Measurements from ENCODE around the gene ATXN2.
"Not testable (repeated sequence)": the region's sequence is repeated elsewhere in the genome, so short reads cannot be mapped to it uniquely, and the experiment has no call there.

Gene ATXN2

DNA sequence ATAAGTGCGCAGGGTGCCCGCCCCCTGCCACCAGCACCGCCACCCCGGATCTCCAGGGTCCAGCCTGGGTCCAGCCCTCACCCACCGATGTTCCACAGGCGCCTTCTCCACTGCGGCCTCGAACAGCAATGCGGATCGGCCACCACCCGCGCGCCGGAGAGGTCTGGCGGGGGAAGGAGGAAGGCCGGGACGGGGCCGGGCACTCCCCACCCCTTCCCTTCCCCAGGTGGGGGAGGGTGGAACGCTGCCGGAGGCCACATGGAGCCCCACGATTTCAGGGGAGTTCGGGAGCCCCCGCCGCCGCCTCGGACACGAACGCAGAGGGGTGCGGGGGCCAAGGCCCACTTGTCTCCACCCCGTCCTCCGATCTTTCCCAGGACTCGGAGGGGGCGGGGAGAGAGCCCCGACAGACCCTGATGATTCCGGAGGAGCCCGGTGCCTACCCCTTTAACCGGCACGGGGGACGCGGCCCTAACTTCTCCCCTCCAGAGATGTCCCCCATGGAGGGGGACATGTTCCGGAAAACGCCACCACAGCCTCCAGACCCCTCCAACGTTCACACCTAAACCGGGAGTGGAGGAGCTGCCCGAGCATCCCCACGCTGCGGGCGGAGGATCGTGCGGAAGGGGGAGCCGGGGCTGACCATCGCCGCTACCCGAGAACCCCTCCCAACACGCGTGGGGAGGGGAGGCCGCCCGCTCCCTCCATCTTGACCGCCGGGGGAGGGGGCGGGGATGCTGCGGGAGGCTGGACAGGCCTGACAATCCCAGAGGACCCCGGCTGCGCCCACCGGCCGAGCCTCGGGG lies 1.1 kb downstream of the ATXN2 start:
- no peak for DNase-seq

GRCh38 chr12:111596985-111597830 lies 1.9 kb downstream of the ATXN2 start:
- DNase-seq, result no peak

GRCh38 chr12:111595341-111595835 lies 3.7 kb downstream of the ATXN2 start:
- not testable (repeated sequence) for DNase-seq

- not testable (repeated sequence) for DNase-seq
Observed at GRCh38 chr12:111591399-111592010, 7.6 kb downstream of the ATXN2 start.

- no peak for DNase-seq
Observed at GRCh38 chr12:111590552-111590951, 8.6 kb downstream of the ATXN2 start.

GRCh38 chr12:111589601-111590000 lies 9.5 kb downstream of the ATXN2 start:
- no peak for DNase-seq

GRCh38 chr12:111588010-111588409 lies 11.1 kb downstream of the ATXN2 start:
- DNase-seq, result no peak

DNA sequence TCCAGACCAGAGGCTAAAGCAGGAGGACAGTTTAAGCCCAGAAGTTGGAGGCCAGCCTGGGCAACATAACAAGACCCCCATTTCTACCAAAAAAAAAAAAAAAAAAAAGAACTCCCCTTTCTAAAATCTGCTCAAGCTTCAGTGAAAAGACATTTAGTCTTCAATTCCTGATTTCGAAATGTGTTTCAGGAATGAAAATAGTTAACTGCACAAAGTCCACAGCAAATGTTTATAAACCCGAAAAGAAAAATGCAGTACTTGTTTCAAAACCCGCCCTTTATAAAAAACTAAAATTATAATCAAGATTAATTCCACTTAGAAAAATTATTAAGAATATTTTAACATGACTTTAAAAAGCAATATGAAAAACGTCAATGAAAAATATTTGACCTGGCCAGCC lies 12.1 kb downstream of the ATXN2 start:
- no peak for DNase-seq

DNA sequence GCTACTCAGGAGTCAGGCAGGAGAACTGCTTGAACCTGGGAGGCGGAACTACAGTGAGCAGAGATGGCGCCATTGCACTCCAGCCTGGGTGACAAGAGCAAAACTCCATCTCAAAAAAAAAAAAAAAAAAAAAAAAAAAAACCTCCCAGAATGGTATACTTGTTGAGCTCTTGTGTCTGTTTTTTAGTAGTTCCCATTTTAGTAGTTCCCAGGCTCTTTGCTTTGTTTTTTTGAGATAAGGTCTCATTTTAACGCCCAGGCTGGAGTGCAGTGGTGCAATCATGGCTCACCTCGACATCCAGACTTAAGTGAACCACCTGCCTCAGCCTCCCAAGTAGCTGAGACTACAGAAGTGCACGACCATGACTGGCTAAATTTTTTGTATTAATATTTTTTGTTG lies 13.4 kb downstream of the ATXN2 start:
- no peak for DNase-seq

DNA sequence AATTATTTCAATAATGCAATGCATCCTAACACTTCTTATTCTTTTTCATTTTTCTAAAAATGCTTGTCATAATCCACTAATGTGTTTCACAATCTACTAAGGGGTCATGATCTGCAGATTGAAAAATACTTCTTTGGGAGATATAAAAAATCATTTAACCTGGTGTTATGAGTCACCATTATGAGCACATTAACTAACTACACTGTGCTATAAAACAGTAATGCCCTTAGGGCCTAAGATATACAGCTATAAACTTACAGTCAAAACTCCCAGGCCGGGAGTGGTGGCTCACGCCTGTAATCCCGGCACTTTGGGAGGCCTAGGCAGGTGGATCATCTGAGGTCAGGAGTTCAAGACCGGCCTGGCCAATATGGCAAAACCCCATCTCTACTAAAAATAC lies 14.2 kb downstream of the ATXN2 start:
- DNase-seq, result no peak

GRCh38 chr12:111583506-111583905 lies 15.6 kb downstream of the ATXN2 start:
- DNase-seq, result not testable (repeated sequence)

DNA sequence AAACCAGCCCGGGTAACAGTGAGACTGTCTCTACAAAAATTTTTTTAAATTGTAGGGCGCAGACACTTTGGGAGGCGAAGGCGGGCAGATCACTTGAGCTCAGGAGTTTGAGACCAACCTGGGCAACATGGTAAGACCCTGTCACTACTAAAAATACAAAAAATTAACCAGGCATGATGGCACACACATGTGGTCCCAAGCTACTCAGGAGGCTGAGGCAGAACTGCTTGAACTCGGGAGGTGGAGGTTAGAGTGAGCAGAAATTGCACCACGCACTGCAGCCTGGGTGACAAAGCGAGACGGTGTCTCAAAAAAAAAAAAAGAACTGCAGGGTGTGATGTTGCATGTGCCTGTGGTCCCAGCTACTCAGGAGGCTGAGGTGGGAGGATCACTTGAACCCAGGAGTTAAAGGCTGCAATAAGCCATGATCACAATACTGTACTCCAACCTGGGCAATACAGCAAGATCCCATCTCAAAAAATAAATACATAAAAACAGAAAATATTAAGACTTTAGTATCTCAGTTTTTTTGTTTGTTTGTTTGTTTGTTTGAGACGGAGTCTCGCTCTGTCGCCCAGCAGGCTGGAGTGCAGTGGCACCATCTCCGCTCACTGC lies 16.9 kb downstream of the ATXN2 start:
- no peak for DNase-seq

DNA sequence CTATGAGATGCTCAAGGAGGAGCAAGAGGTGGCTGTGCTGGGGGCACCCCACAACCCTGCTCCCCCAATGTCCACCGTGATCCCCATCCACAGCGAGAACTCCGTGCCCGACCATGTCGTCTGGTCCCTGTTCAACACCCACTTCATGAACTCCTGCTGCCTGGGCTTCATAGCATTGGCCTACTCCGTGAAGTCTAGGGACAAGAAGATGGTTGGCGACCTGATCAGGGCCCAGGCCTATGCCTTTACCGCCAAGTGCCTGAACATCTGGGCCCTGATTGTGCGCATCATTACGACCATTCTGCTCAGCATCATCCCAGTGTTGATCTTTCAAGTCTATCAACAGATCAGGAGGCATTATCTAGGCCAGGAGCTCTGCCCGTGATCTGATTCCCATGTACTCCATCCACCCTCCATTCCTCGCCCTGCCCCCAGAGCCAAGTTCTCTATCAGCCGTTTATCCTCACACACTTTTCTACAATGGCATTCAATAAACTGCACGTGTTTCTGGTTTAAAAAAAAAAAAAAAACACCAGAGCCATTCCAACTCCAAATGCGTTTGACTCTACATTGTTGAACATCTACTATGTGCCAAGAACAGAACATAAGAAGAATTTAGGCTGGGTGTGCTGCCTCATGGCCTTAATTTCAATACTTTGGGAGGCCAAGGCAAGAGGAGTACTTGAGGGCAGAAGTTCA lies 17.5 kb downstream of the ATXN2 start:
- no peak for DNase-seq

- DNase-seq, result no peak
Observed at GRCh38 chr12:111580737-111581136, 18.4 kb downstream of the ATXN2 start.

GRCh38 chr12:111580119-111580425 lies 19.0 kb downstream of the ATXN2 start:
- DNase-seq, result no peak

DNA sequence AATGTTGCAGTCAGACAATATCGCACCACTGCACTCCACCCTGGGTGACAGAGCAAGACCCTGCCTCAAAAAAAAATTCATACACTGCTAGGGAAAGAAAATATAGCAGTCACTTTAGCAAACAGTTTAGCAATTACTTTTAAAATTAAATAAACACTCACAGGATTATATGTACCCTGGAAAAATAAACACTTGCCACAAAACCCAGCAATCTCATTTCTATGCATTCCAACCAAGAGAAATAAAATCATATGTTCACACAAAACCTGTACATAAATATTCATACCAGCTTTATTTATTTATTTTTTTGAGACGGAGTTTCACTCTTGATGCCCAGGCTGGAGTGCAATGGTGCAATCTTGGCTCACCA lies 20.2 kb downstream of the ATXN2 start:
- DNase-seq, result no peak

DNA sequence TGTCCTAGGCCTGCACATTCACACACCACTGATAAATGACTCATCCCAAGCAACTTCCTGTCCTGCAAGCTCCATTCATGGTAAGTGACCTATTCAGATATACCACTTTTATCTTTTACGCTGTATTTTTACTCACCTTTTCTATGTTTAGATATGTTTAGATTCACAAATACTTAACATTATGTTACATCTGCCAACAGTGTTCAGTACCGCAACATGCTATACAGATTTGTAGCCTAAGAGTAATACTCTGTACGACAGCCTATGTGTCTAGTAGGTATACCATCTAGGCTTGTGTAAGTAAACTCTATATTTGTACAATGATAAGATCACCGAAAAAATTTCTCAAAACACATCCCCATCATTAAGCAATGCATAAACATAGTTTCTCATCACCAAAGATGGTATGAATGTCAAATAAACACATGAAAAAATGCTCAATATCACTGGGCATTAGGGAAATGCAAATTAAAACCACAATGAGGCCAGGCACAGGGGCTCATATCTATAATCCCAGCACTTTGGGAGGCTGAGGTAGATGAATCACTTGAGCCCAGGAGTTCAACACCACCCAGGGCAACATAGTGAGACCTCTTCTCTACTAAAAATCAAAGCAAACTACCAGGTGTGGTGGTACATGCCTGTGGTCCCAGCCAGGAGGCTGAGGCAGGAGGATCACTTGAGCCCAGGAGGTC lies 20.7 kb downstream of the ATXN2 start:
- DNase-seq, result no peak

GRCh38 chr12:111574797-111575443 lies 24.2 kb downstream of the ATXN2 start:
- no peak for DNase-seq

GRCh38 chr12:111573476-111573875 lies 25.6 kb downstream of the ATXN2 start:
- no peak for DNase-seq

DNA sequence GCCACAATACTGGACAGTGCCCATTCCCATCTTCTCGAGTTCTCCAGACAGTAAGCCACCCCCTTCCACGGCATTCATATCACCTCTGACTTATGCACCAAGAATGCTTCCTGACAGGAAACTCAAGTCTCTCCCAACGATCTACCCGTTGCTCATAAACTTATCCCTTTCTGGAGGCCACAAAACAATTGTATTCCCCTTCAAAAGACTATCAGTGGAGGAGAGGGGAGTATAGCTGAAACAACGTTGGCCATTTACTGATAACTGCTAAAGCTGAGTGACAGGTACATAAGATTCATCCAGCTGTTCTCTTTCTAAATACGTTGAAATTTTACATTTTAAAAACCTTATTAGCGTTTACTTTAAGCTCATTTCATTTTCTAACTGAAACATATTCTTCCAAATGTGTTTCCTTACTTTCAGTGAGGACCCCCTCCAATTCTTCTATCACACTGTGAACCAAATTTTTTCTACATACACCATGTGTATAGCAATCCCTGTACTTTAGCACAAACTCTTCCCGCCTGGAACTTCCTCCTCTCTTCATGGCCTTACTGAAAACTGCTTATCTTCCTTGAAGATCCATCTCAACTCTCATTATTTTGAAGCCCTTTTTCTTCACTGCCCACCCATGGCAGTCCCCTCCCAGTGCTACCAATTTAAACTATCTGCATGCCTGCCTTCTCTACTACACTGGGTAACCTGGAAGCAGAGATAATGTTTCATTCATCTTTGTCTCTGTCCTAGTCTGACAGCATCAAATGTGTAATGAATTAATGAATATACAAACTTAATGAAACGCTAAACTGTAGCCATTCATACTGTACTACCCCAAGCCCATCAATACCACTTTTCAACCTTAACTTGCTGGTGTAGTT lies 28.8 kb downstream of the ATXN2 start:
- no peak for DNase-seq
